ENCODE measurements around the gene ZNF618.

- TF ChIP-seq CTCF (conservative IDR thresholded peaks at IDR 0.05; ENCODE audit: low read depth, low read length), result no peak
- no peak for TF ChIP-seq EZH2 (IDR thresholded peaks at IDR 0.05; ENCODE audit: borderline replicate concordance, low read depth, low read length, poor library complexity, severe bottlenecking)
Measured at GRCh38 chr9:114048533-114049415, 172.7 kb downstream of the ZNF618 start.

All from A673 (cell line).